HepG2 (cell line): ENCODE data around the gene TOMM22. TPM values are rescaled to one million over a fixed set of nuclear protein-coding genes. Genes with fewer than 3 reads are reported as not detected.

Experiments used
- CC2D1A ChIP-seq: sonication (generic); formaldehyde crosslinking; IDR thresholded peaks from 2 replicates; pipeline ENCODE4 v1.8.1; 2023; ENCODE audit warnings: mild to moderate bottlenecking, missing genetic modification reagents
- CENPT ChIP-seq: sonication (generic); formaldehyde crosslinking; IDR thresholded peaks from 2 replicates; pipeline ENCODE4 v1.8.0; 2022; ENCODE audit warnings: low read depth, mild to moderate bottlenecking, moderate library complexity, missing genetic modification reagents
- CSRNP1 ChIP-seq: sonication (generic); formaldehyde crosslinking; IDR thresholded peaks from 2 replicates; pipeline ENCODE4 v1.8.1; 2023; ENCODE audit warnings: mild to moderate bottlenecking, missing genetic modification reagents
- FUBP1 ChIP-seq: sonication (generic); formaldehyde crosslinking; IDR thresholded peaks from 2 replicates; pipeline ENCODE4 v1.5.1; 2020; ENCODE audit warnings: missing genetic modification reagents, mild to moderate bottlenecking, borderline replicate concordance
- GABPA ChIP-seq, 2 experiments: IDR thresholded peaks; 2 replicates each; pipeline ENCODE4 v1.6.1; 2011 to 2016; ENCODE audit warnings: low read depth in 2 of 2, low read length in 1 of 2, missing biosample characterization in 1 of 2, missing genetic modification characterization in 1 of 2
- KLF9 ChIP-seq: IDR thresholded peaks from 2 replicates; pipeline ENCODE4 v1.6.1; 2016; ENCODE audit warnings: low read depth
- NFIC ChIP-seq: IDR thresholded peaks from 2 replicates; pipeline ENCODE4 v1.6.1; 2012; ENCODE audit warnings: mild to moderate bottlenecking, low read length, inconsistent platforms
- ZBED4 ChIP-seq: sonication (generic); formaldehyde crosslinking; IDR thresholded peaks from 2 replicates; pipeline ENCODE4 v1.4.0; 2020; ENCODE audit warnings: missing genetic modification reagents, borderline replicate concordance
- ZBTB25 ChIP-seq: IDR thresholded peaks from 2 replicates; pipeline ENCODE4 v1.6.1; 2018; ENCODE audit warnings: missing genetic modification reagents
- ZBTB38 ChIP-seq: sonication (generic); formaldehyde crosslinking; IDR thresholded peaks from 2 replicates; pipeline ENCODE4 v1.5.1; 2020; ENCODE audit warnings: mild to moderate bottlenecking, missing genetic modification reagents
- ZMYM2 ChIP-seq: sonication (generic); formaldehyde crosslinking; IDR thresholded peaks from 2 replicates; pipeline ENCODE4 v1.8.0; 2022; ENCODE audit warnings: mild to moderate bottlenecking, missing genetic modification reagents
- ZNF256 ChIP-seq: sonication (generic); formaldehyde crosslinking; conservative IDR thresholded peaks from 2 replicates; pipeline ENCODE4 v1.4.0; 2020; ENCODE audit warnings: missing genetic modification reagents
- ZNF280B ChIP-seq: sonication (generic); formaldehyde crosslinking; IDR thresholded peaks from 2 replicates; pipeline ENCODE4 v1.5.0; 2020; ENCODE audit warnings: missing genetic modification reagents, mild to moderate bottlenecking, borderline replicate concordance
- ZNF343 ChIP-seq: sonication (generic); formaldehyde crosslinking; IDR thresholded peaks from 2 replicates; pipeline ENCODE4 v1.4.0; 2020; ENCODE audit warnings: mild to moderate bottlenecking, missing genetic modification reagents
- ZNF367 ChIP-seq: sonication (generic); formaldehyde crosslinking; IDR thresholded peaks from 2 replicates; pipeline ENCODE4 v1.4.0; 2020; ENCODE audit warnings: missing genetic modification reagents, borderline replicate concordance
- ZNF501 ChIP-seq: sonication (generic); formaldehyde crosslinking; IDR thresholded peaks from 2 replicates; pipeline ENCODE4 v1.5.1; 2020; ENCODE audit warnings: mild to moderate bottlenecking, moderate library complexity, missing genetic modification reagents
- ZNF563 ChIP-seq: sonication (generic); formaldehyde crosslinking; IDR thresholded peaks from 2 replicates; pipeline ENCODE4 v1.8.0; 2022; ENCODE audit warnings: mild to moderate bottlenecking, moderate library complexity, missing genetic modification reagents
- ZSCAN29 ChIP-seq: sonication (generic); formaldehyde crosslinking; conservative IDR thresholded peaks from 2 replicates; pipeline ENCODE4 v1.4.0; 2020; ENCODE audit warnings: mild to moderate bottlenecking, missing genetic modification reagents
- polyA plus RNA-seq, 8 experiments: library from polyadenylated mRNA; depleted of rRNA in 3 of 8; stranded (reverse) in 7 of 8; unstranded in 1 of 8; fragments of >200 nt; fragmentation: Illumina TruSeq in 4 of 8; extraction: Trizol in 4 of 8; gene quantifications; 2 replicates each; pipeline versions ENCODE4 v1.2.1 to v1.2.3, GENCODE V29; 2011 to 2016; ENCODE audit warnings: low read depth in 4 of 8, missing spikeins in 1 of 8, mixed read lengths in 1 of 8; ENCODE audit not compliant: insufficient read depth in 1 of 8
- total RNA-seq, 5 experiments: library from RNA; depleted of rRNA; stranded (reverse); fragments of >200 nt; fragmentation: Illumina TruSeq; extraction: Trizol; gene quantifications; 2 replicates each; pipeline ENCODE4 v1.2.3, GENCODE V29; 2016; ENCODE audit warnings: low read depth in 1 of 5

The TOMM22 gene
- total and polyA plus RNA-seq, 2 of the 13 experiments (the other 11 are each of a cell fraction or from before 2014, with no cell fraction given) = 46.9 to 118 TPM

GRCh38 chr22:38681582-38682335, at the start of gene TOMM22 (continued):
- TF ChIP-seq ZBED4 = peak; percentile 60; the same call in 1 of the 2 replicates
- no peak for TF ChIP-seq ZMYM2 (CRISPR knock-in tag)
- peak; percentile 95 for TF ChIP-seq ZNF367 (CRISPR knock-in tag)
- TF ChIP-seq FUBP1 = no peak
- TF ChIP-seq ZNF343 (CRISPR knock-in tag) = peak; percentile 90; the same call in 1 of the 2 replicates
- no peak for TF ChIP-seq CC2D1A (CRISPR knock-in tag)
- peak; percentile 80 for TF ChIP-seq CSRNP1 (CRISPR knock-in tag)
- peak; percentile 51; the same call in 1 of the 2 replicates for TF ChIP-seq ZNF501
- TF ChIP-seq NFIC = no peak
- no peak for TF ChIP-seq ZSCAN29
- no peak for TF ChIP-seq CENPT (CRISPR knock-in tag)
- TF ChIP-seq ZNF563 (CRISPR knock-in tag) = peak; percentile 81
- TF ChIP-seq ZBTB38 (CRISPR knock-in tag) = peak; percentile 96
- peak; percentile 24; the same call in 1 of the 2 replicates for TF ChIP-seq ZNF280B
- peak; percentile 99 for TF ChIP-seq GABPA (IDR thresholded peaks at IDR 0.05; ENCODE audit: low read depth, low read length)
- TF ChIP-seq GABPA (CRISPR knock-in tag; IDR thresholded peaks at IDR 0.05; ENCODE audit: low read depth) = peak; percentile 98
- peak; percentile 96 for TF ChIP-seq KLF9
- no peak; the same call in 1 of the 2 replicates for TF ChIP-seq ZNF256 (CRISPR knock-in tag)
- TF ChIP-seq ZBTB25 (CRISPR knock-in tag) = peak; percentile 85
